ENCODE data around the gene LHX4.

The LHX4 gene

DNA sequence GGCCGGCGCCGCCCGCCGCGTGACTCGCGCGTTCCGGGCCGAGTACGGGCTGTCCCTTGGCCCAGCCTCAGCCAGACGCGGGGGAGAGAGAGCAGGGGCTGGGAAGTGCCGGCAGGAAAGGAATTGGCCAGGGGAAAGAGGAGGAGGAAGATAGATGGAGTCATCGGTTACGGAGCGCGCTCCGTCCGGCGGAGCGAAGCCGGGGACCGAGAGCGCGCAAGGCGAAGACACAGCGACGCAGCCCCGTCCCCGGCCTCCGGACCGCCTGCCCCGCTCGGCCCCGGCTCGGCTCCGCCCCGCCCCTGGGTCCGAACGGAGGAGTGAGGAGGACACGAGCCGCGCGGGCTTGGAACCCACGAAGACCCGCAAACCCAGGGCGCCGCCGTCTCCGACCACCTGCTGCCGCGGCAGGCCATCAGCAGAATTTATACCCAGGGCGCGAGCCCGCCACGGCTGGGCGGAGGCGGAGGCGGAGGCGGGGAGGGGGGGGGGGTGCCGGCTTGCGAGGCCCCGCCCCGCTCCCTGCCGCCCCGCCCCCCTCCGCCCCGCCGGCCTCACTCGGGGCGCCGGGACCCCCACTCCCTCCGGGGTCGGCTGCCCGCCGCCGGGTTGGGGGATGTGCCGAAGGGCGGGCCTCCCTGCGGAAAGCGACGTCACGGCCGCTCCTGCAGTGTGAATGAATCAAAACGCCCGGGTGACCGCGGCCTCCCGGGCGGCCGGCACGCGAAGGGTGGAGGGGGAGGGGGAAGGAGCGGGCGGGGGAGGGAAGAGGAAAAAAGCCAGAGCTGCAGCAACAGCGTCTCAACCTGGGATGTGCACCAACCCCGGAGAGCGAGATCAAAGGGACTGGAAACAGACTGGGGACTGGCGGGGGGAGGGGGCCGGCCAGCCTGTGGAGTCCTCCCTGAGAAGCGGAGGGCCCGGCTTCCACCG, at the start of gene LHX4:
Gene LHX4, plus strand, starts transcription at position 782 of the 933 bp plus-strand sequence. CDS start 266 bp downstream, outside the sequence.
- no peak for DNase-seq (ENCODE audit: low read depth, low spot score)

DNA sequence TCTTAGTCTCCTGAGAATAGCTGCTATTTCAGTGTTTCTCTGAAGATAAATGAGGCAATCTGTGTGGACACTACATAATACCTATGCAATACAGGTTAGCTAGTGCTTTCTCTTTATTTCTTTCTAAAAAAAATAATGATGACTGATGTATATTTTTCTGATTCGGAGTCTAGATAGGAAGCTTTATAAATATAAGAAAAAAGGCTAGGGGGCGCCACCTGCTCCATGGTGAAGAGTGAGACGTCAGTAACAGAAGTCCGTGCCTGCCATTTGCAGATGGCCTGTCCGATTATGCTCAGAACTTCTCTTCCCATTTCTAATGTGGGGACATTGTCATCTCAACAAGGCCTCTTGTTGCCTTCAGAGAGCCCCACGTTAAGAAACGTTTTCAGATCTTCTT, 49.0 kb upstream of the LHX4 start:
- DNase-seq (ENCODE audit: low read depth, low spot score), result no peak

DNA sequence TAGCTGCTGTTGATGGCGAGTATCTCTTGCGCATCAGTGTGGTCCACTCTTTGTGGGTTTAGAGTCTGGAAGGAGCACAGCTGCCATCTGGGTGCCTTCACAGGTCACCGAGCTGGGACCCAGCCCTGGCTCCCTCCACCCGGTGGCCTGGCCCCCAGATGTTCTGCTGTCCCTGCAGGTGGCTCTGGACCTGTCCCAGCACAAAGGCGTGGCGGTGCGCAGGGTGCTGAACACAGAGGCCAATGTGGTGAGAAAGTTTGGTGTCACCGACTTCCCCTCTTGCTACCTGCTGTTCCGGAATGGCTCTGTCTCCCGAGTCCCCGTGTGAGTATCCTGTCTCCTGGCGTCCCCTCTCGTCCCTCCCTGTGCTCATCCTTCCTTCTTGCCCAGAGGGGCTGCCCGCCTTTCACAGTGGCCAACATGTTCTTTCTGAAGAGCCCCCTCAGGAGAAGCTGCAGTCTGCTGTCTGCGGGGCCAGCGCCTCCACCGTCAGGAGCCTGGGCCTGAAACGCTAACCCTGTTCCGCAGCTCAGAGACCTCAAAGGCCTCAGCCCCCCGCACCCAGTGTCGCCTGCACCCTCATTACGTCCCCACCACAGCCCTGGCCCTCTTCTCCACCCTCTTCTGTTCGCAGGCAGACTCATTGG, 47.9 kb upstream of the LHX4 start:
- no peak for DNase-seq (ENCODE audit: low read depth, low spot score)

DNA sequence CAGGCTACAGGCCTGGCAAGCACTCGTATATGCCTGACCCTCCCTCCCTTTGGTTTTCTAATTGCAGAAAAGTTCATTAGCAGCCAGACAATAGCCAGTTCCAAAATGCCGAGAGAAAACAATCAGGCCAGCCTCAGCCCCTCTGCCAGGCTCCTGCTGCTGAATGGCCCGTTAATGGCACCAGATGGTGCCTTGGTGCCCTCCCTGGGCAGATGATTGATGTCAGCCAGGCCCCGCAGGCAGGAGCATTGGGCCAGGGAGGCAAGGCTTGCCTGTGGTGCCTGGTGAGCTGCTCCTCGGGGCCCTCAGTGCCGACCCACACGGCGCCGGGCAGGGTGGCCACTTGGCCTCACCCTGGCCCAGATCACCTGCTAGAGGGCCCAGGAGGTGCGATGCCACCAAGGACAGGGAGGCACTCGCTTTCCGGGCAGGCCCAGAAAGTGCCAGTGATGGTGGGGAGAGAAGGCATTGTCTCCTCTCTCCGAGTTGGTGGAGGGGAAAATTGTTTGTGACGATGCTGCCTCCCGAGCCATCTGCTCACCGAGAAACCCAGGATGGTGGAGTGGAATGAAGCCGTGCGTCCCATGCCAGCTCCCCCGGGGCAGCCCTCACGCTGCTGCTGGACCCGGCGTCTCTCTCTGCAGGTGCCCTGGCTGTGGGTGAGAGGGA, 47.3 kb upstream of the LHX4 start:
- no peak for DNase-seq (ENCODE audit: low read depth, low spot score)

DNA sequence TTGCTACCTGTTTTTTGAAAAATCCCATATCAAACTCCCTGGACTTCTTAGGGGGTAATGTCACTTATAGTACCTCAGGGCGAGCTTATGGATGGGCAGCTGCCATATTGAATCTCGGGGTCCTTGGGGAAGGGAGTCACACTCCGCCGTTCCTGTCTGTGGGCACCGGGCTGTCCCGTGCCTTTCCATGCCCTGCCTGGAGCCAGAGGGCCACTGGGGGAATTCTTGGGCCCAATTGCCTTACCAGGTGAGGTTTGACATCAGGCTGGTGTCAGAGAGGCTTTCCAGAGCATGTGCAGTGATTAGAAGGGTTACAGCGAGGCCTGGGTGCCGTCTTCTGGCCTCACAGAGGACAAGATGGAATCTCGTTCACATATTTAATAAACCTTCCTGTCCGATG, 46.6 kb upstream of the LHX4 start:
- DNase-seq (ENCODE audit: low read depth, low spot score), result no peak

DNA sequence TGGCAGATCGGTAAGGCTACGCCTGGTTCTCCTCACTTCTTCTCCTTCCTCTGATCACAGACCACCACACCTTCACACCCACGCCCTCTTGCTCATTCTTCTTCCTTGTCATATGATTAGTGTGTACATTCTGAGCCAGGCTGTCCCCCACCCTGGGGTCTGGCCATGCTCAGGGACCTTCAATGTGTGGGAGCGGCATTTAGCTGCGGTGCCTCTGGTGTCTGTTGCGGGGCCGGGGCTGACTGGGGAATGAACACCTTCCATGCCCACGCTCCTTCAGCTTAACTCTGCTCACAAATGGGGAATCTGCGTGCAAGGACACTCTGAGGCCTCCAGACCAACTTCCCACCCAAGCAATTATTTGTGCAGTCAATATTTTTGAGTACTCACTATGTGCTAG, 46.0 kb upstream of the LHX4 start:
- DNase-seq (ENCODE audit: low read depth, low spot score), result no peak

DNA sequence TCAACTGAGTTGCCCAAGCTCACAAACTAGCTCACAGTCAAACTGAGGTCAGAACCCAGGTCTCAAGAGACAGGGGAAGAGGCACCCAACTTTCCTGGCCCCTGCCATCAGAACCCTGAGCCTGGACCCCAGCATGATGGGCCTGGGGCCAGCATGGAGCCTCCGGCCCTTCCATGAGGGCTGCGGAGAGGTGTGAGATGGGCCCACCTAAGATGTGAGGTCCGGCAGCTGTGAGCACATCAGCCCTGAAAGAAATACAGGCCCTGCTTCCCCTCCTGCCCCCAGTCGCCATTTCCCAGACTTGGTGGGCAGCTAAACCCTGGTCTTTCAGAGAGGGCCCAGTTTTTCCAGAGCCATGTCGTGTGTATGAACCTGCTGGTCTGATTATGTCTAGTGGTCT, 44.8 kb upstream of the LHX4 start:
- no peak for DNase-seq (ENCODE audit: low read depth, low spot score)

DNA sequence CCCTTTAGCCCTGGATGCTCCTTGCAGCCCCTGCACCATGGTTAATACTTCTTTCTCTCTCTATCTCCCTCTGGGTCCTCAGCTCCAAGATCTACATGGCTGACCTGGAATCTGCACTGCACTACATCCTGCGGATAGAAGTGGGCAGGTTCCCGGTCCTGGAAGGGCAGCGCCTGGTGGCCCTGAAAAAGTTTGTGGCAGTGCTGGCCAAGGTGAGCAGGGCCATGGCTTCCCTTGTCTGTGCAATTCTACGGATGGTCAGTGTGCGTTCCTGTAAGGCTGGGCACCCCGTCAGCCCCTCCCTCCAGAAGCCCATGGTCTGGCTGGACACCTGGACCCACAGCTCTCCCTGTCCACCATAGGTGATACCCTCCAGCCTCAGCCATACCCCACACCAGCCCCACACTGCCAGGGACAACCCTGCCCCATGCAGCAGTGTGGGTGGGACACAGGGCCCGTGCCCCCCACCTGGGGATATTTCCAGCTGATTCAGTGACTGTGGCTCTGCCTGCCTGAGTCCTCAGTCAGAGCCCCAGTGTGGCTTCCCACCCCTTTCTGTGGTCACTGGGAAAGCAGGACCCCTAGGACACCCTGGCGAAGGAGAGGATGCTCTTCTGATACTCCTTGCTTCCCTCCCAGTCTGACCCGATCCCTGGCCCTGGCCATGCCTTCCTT, 44.0 kb upstream of the LHX4 start:
- no peak for DNase-seq (ENCODE audit: low read depth, low spot score)

DNA sequence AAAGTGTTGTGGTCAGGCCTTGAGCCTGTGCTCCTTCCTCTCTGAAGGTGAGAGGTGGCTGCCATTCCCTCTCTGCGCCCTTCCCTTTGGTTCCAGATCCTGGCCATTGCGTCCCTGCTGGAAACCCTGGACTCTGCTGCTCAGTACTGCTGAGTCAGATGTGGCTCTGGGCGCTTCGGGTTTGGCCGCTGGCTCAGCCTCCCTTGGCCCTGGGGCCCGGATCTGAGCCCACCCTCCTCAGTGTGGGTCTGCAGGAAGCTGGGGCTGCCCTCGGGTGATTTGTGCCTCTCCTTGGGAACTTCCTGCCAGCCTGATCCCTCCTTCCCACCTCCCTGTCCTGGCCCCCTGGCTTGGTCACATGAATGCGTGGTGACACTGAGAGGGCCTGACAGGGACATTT, 43.2 kb upstream of the LHX4 start:
- no peak for DNase-seq (ENCODE audit: low read depth, low spot score)

DNA sequence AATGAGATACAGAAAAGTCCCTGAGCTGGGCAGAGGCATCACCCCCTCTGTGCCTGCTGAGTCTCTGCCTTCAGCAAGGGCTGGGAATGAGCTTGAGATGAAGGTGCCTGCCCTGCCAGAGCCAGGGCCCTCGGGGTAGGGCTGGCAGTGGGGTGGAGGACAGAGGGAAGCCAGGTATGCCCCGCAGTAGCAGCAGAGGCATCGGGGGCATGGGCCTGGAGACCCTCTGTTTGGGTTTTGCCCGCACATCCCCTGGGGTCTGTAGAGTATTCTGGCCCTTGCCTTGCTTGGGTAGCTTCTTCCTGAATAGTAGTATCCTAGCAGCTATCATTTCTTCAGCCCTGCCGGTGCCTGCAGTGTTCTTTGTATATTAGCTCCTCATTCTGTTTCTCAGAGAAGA, 42.4 kb upstream of the LHX4 start:
- no peak for DNase-seq (ENCODE audit: low read depth, low spot score)

DNA sequence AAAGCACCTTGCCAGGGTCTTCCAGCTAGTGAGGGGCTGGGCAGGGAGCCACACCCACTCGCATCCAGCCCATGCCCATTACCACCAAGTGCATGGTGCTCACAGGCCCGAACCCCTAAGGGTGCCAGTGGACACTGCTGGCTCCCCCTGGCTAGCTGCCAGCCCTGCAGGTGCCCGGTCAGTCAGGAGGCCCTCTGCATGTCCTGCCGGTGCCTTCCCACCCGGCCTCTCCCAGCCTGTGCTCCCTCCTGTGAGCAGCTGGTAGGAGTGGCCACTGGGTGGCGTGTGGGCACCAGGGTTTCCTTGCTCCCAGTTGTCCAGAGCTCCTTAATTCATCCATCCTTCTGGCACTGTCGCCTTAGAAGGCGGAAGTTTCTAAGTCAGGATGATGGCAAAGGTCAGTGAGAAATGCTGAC, 42.0 kb upstream of the LHX4 start:
- peak; percentile 26 for DNase-seq (ENCODE audit: low read depth, low spot score)

DNA sequence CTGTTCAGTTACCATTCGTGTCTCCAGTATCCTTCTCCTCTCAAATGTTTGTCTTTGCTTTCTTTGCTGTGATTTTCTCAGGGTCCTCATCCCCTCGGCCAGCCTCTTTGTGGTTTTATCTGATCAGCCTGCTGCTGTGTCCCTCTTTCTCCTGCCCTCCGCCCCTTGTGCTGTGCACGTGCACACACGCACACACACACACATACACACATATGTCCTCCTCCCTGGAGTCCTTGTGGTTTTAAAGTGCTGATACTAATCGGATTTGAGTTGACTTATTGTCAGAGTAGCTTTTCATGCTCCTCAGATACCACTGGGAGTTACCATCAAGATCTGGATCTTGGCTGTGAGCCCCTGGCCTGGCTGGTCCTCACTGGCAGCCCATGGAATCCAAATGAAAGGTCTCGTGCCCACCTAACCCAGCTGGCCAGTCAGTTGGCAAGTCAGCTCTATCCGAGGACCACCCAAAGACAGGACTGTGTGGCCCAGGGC, 41.3 kb upstream of the LHX4 start:
- DNase-seq (ENCODE audit: low read depth, low spot score), result no peak

DNA sequence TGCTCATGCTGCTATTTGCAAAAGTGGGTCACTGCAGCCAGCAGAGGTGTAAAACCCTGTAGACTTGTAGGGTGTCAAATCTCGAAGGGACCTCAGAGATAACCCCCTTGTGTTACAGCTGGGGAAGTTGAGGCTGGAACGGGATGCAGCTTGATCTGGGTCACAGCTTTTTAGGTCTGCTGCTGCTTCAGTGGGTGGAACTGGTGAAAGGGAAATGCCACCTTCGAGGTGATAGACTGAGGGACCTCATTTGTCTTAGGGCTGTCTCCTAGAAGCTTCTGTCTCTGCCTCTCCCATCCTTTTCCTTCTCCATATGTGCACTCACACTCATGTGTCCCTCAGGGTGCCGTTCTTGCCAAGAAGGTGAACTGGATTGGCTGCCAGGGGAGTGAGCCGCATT, 40.0 kb upstream of the LHX4 start:
- no peak for DNase-seq (ENCODE audit: low read depth, low spot score)

DNA sequence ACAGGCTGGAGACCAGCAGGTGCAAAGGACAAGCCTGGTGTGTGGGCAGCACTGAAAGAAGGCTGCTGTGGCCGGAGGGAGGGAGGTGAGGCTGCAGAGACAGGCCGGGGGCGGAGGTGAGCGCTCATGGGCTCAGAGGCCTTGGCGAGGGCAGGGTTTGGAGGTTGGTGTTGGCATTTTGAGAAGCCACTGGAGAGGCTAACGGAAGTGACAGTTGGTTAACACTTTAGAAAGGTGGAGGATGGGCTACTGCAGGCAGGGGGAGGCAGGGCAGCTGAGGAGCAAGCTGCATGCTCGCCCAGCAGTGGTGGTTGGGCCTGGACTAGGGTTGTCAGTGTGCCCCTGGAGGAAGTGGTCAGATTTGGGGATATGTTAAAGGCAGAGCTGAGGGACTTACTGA, 37.9 kb upstream of the LHX4 start:
- DNase-seq (ENCODE audit: low read depth, low spot score), result no peak

DNA sequence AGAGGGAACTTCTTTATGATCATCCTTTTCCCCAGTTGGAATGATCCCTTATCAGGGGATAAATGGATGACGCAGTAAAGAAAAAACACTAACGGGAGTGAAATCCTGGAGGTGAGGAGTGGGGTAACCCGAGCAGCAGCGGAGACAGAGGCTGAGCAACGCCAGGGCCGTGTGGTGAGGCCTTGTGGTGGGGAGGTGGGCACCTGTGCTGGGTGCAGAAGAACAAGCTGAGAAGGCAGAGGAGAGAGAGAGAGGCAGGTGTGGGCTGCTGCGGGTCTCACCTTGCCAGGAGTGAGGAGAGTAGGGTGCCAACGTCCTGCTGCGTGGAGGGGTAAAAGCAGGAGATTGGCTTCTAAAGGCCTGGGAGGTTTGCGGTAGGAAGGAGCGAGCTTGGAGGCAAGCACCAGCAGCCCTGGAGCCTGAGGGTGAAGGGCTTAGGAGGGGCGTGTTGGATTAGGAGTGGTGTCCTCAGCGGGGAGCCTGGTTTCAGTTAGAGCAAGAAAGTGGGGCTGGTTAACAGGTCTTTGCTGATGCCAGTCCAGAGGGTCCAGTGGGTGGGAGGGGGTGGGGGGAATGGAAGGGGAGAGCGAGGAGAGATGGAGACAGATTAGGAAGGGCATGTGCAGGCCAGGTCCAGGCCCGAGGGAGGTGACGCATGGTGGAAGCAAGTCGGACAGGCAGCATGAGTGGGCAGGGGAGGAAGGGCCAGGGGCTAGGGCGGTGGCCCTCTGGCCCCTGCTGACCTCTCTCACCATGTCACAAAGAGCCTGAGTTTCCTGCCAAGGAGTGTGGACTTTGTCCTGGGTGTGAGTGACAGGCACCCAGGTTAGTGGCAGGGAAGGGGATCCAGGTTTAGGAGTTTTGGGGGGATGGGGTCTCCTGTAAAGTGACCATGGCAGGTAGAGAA, 36.7 kb upstream of the LHX4 start:
- DNase-seq (ENCODE audit: low read depth, low spot score), result no peak

DNA sequence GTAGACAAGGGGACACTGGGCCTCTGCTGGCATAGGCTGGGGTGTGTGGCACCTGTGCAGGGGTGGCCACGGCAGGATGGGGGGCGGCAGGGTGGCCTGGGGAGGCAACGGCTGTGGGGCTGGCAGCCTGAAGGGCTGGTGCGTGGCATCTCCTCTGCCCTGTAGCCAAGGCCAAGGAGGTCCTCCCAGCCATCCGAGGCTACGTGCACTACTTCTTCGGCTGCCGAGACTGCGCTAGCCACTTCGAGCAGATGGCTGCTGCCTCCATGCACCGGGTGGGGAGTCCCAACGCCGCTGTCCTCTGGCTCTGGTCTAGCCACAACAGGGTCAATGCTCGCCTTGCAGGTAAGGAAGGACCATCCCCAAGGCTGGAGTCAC, 36.0 kb upstream of the LHX4 start:
- no peak for DNase-seq (ENCODE audit: low read depth, low spot score)

DNA sequence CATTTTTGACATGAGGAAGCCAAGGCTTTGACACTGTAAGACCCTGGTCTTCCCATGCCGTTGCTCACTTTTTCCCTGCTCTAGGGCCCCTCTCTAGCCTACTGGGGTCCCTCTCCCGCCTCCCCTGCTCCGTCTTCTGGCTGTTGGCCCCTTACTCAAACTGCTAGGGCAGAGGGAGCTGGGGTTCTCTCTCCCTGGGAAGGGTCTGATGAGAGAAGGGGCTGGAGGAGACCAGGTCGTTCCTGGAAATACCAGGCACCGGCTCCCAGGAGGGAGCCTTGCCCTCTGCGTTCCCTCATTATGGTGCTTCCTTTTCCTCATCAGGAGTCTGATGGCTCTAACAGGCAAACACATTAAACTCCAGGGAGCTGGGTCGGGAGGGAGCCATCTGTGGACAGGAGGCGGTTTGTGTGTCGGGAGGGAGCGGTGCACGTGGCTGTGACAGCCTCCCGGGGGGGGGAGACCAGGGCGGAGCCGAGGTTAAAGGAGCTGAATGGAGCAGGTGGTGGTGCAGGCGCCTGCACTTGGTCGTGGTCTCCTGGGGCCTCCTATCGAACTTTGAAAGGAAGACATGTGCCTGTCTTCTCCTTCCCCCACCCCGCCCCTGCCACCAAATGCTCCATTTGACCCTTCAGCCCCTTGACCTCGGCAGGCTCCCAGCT, 35.4 kb upstream of the LHX4 start:
- DNase-seq (ENCODE audit: low read depth, low spot score), result no peak

DNA sequence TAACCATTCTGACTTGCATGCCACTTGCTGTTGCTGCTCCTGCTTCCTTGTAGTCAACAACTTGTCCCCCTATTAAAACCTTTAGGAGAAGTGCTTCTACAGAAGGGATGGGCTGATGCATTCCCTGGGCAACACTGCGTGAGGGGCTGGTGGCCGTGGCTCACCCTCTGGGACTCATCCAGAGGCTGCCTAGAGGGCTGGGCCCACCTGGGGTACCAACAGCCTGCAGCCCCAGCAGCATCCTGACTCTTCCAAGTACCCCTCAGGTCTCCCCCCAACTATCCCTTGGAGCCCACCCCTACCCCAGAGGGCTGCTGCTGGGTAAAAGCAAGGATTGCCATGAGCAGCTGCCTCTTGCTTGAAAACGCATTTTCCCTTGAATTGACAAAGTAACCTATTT, 34.7 kb upstream of the LHX4 start:
- DNase-seq (ENCODE audit: low read depth, low spot score), result no peak

DNA sequence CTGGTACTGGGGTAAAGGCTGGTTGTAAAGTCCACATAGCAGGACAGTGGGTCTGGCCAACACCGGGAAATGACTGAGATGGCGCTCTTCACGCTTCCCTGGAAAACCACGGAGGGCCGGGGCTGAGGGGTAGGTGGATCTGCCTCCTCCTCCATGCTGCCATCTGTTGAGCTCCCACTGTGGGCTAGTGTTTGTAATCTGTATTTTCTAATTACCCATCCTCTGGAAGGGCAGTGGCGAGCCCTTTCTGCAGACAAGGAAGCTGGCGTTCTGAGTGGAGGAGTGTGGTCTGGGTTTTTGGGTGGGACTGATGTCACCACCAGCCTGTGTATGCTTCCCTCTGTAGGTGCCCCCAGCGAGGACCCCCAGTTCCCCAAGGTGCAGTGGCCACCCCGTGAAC, 34.1 kb upstream of the LHX4 start:
- no peak for DNase-seq (ENCODE audit: low read depth, low spot score)

DNA sequence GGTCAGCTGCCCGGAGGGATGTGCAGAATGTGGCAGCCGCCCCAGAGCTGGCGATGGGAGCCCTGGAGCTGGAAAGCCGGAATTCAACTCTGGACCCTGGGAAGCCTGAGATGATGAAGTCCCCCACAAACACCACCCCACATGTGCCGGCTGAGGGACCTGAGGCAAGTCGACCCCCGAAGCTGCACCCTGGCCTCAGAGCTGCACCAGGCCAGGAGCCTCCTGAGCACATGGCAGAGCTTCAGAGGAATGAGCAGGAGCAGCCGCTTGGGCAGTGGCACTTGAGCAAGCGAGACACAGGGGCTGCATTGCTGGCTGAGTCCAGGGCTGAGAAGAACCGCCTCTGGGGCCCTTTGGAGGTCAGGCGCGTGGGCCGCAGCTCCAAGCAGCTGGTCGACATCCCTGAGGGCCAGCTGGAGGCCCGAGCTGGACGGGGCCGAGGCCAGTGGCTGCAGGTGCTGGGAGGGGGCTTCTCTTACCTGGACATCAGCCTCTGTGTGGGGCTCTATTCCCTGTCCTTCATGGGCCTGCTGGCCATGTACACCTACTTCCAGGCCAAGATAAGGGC, 33.5 kb upstream of the LHX4 start:
- no peak for DNase-seq (ENCODE audit: low read depth, low spot score)
